PC-3 (cell line): ENCODE data around the gene RPS18. TPM values are rescaled to one million over a fixed set of nuclear protein-coding genes. Genes with fewer than 3 reads are reported as not detected.

Experiments
- ATAC-seq: fragments of 200-7000 bp; cut with Tn5 transposase; 2 replicates; pipeline ENCODE4 v1.9.1; 2020; ENCODE audit warnings: mild to moderate bottlenecking, moderate library complexity
- BruUV-seq: library from RNA; stranded (reverse); fragments of 400-500 nt; replicated peaks from 2 replicates; lab custom pipeline; 2021; lab: Mats Ljungman, UMichigan
- CTCF ChIA-PET: fragments of 300-600 bp; sonication (Branson Sonifier 250); formaldehyde crosslinking; loops from one replicate; lab custom pipeline; 2022; ENCODE audit warnings: antibody characterized with exemption; lab: Charles Lee
- POLR2A ChIA-PET: fragments of 300-600 bp; sonication (Branson Sonifier 250); formaldehyde crosslinking; loops from one replicate; lab custom pipeline; 2022; ENCODE audit warnings: antibody characterized with exemption; ENCODE audit not compliant: unreplicated experiment; lab: Charles Lee
- DNase-seq: peaks from one replicate; pipeline ENCODE4 v3.0.0-alpha.2; 2015
- H2AFZ ChIP-seq: fragments of 300-600 bp; sonication (generic); 2 replicates; pipeline ENCODE4 v1.6.0; 2016; ENCODE audit warnings: antibody characterized with exemption, low read length
- H3F3A ChIP-seq: fragments of 300-600 bp; sonication (generic); one replicate; pipeline ENCODE4 v1.6.0; 2017; ENCODE audit warnings: antibody characterized with exemption, low read length, control low read depth, mild to moderate bottlenecking; ENCODE audit not compliant: unreplicated experiment
- H3K27ac ChIP-seq: fragments of 300-600 bp; sonication (generic); 2 replicates; pipeline ENCODE4 v1.5.1; 2016; ENCODE audit warnings: mild to moderate bottlenecking, low read length
- H3K27me3 ChIP-seq: fragments of 300-600 bp; sonication (generic); 2 replicates; pipeline ENCODE4 v1.6.1; 2016; ENCODE audit warnings: low read length, mixed read lengths
- H3K36me3 ChIP-seq: fragments of 300-600 bp; sonication (generic); 2 replicates; pipeline ENCODE4 v1.6.1; 2016; ENCODE audit warnings: low read depth, mixed run types, low read length, mixed read lengths
- H3K4me1 ChIP-seq: fragments of 300-600 bp; sonication (generic); 2 replicates; pipeline ENCODE4 v1.5.1; 2016; ENCODE audit warnings: low read length; ENCODE audit not compliant: insufficient read depth
- H3K4me2 ChIP-seq: fragments of 300-600 bp; sonication (generic); 2 replicates; pipeline ENCODE4 v1.6.0; 2016; ENCODE audit warnings: low read length
- H3K4me3 ChIP-seq: fragments of 300-600 bp; sonication (generic); 2 replicates; pipeline ENCODE4 v1.5.1; 2016; ENCODE audit warnings: mild to moderate bottlenecking, low read length, mixed read lengths
- H3K79me2 ChIP-seq: fragments of 300-600 bp; sonication (generic); 2 replicates; pipeline ENCODE4 v1.6.1; 2017; ENCODE audit warnings: low read length, mixed read lengths
- H3K9ac ChIP-seq: fragments of 300-600 bp; sonication (generic); 2 replicates; pipeline ENCODE4 v1.6.0; 2016; ENCODE audit warnings: mild to moderate bottlenecking, low read length
- H3K9me2 ChIP-seq: fragments of 300-600 bp; sonication (generic); replicated peaks from 2 replicates; pipeline ENCODE4 v1.6.1; 2016; ENCODE audit warnings: mixed run types, low read length, mixed read lengths
- H3K9me3 ChIP-seq: fragments of 300-600 bp; sonication (generic); 2 replicates; pipeline ENCODE4 v1.6.1; 2016; ENCODE audit warnings: low read length, mixed read lengths
- H4K20me1 ChIP-seq: fragments of 300-600 bp; sonication (generic); 2 replicates; pipeline ENCODE4 v1.6.1; 2016; ENCODE audit warnings: low read length, mixed read lengths
- CTCF ChIP-seq: fragments of 300-600 bp; sonication (generic); conservative IDR thresholded peaks from 2 replicates; pipeline ENCODE4 v1.5.1; 2017; ENCODE audit warnings: antibody characterized with exemption, low read depth, mild to moderate bottlenecking, low read length
- EZH2 ChIP-seq: fragments of 300-600 bp; sonication (generic); IDR thresholded peaks from one replicate; pipeline ENCODE4 v1.6.1; 2017; ENCODE audit warnings: antibody characterized with exemption, mild to moderate bottlenecking, low read length; ENCODE audit not compliant: unreplicated experiment
- EZH2phosphoT487 ChIP-seq: fragments of 300-600 bp; sonication (generic); IDR thresholded peaks from 2 replicates; pipeline ENCODE4 v1.6.1; 2018; ENCODE audit warnings: mild to moderate bottlenecking, antibody characterized with exemption, low read length, borderline replicate concordance
- intact Hi-C: fragments of 100-400 bp; cut with micrococcal nuclease; formaldehyde crosslinking; loops from 2 replicates; pipeline ENCODE4 v1.9.0; 2023
- total RNA-seq: library from RNA; depleted of rRNA; stranded (reverse); fragments of >200 nt; gene quantifications from 2 replicates; pipeline ENCODE4 v1.2.3, GENCODE V29; 2014

Gene RPS18
- total RNA-seq, 1 experiment from 2014 or later, result 3,161 TPM

DNA sequence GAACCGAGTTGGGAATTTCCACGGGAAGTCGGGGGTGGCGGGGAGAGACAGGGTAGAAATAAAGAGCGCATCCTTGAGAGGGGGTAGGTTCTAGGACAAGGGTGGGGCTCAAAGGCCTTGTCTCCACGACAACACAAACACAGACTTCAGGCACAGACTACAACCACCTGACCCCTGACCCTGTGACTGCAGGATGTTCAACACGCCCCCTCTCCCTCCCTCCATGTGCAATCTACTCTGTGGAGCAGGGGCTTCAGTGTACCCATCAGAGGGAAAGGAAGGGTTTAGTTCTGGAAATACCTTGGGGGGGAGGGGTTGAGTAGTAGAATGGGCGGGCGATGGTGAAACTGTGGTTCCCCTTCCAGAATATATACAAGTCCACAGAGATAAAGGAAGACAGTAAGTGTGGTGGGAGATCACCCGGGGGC lies 42.7 kb downstream of the RPS18 start:
- Histone ChIP-seq H3K79me2 (peaks cover 41% of the 10 kb centered on the region), H3K4me3 (peak overlapping the region; percentile 75), H3K4me2 (peak overlapping the region; percentile 87), H2AFZ (peak overlapping the region; percentile 58), H3K4me1 (peaks cover 33% of the 10 kb centered on the region), H3K9me2 (no peaks in the 10 kb centered on the region), H3K9me3 (no peaks in the 10 kb centered on the region), H3F3A (no peaks in the 10 kb centered on the region), H3K27me3 (no peaks in the 10 kb centered on the region), H3K36me3 (peaks cover 10% of the 10 kb centered on the region; the same call in 1 of the 2 replicates), H3K27ac (peak overlapping the region; percentile 82), H4K20me1 (peaks cover 6% of the 10 kb centered on the region; the same call in 1 of the 2 replicates), H3K9ac (peak overlapping the region; percentile 92)
- ChIA-PET CTCF (no interaction called here), POLR2A (interaction anchor here (0.6 kb wide), 1 partner anchor 1500 kb away, joined by 14 read pairs; no protein-coding TSS in a partner anchor)
- DNase-seq (peak; percentile 61), ATAC-seq (peak; percentile 21)
- BruUV-seq, result no TSS peak
- intact Hi-C loops, result no loop called here
- TF ChIP-seq EZH2 (no peak), CTCF (no peak), EZH2phosphoT487 (no peak)

DNA sequence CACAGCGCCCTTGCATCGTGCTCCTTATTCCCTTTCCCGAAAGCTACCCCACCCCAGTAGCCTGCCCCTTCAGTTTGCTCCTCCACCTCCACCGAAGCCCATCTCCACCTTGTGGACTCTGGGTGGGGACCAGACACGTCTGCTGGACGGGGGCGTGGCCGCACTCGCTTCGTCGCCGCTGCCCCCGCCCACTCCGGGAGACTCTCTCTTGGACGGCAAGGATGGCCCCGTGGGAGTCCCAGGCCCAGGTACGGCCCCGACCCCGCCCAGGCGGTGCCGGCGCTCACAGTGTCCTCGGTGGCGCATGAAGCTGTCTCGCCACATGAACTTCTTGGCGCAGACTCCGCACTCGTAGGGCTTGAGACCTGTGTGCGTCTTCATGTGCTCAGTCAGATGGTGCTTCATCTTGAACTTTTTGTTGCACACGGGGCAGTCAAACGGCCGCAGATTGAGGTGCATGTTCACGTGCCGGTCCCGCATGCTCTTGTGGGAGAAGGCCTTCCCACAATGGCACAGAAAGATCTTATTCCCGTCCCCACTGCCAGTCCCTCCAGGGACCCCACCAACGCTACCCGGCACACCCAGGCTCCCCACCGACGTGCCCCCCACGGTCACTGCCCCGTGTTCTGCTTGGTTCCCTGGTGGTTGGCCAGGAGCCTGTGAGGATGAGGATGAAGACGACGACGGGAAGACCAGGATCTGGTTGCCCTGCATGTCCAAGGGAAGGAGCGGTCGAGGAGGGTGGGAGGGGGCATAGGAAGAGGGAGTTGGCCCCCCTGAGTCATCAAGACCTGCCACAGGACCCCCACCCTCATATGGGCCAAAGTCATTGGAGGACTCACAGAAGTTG lies 43.3 kb downstream of the RPS18 start:
- BruUV-seq, result no TSS peak
- POLR2A ChIA-PET, result interaction anchor here (0.6 kb wide), 1 partner anchor 1501 kb away, joined by 14 read pairs; no protein-coding TSS in a partner anchor
- H2AFZ ChIP-seq, result peak overlapping the region; percentile 58

More for the DNA sequence above, 43.3 kb downstream of the RPS18 start:
- intact Hi-C loops, result no loop called here
- Histone ChIP-seq H3K79me2 (peaks cover 47% of the 10 kb centered on the region), H3K36me3 (peaks cover 12% of the 10 kb centered on the region; the same call in 1 of the 2 replicates), H3K27me3 (no peaks in the 10 kb centered on the region), H3K4me1 (peaks cover 39% of the 10 kb centered on the region), H3K27ac (peak overlapping the region; percentile 82), H3F3A (no peaks in the 10 kb centered on the region), H3K9me2 (no peaks in the 10 kb centered on the region), H4K20me1 (peaks cover 6% of the 10 kb centered on the region; the same call in 1 of the 2 replicates), H3K9me3 (no peaks in the 10 kb centered on the region), H3K9ac (peak overlapping the region; percentile 92), H3K4me2 (peak overlapping the region; percentile 87), H3K4me3 (peak overlapping the region; percentile 75)
- peak; percentile 40 for DNase-seq
- CTCF ChIA-PET, result no interaction called here
- ATAC-seq, result peak; percentile 26
- TF ChIP-seq EZH2 (no peak), CTCF (no peak), EZH2phosphoT487 (no peak)
